T follicular helper cell (primary cell): ENCODE results near the gene ABLIM1.

ENCODE experiments used
- DNase-seq: peaks from one replicate; pipeline ENCODE4 v3.0.0-alpha.2; 2020; ENCODE audit warnings: low read depth

Gene ABLIM1

GRCh38 chr10:114584419-114584818 is 73.7 kb downstream of the ABLIM1 start:
- no peak for DNase-seq

- no peak for DNase-seq
Observed at GRCh38 chr10:114581071-114581470, 77.0 kb downstream of the ABLIM1 start.

- no peak for DNase-seq
Observed at GRCh38 chr10:114577133-114577532, 80.9 kb downstream of the ABLIM1 start.

- no peak for DNase-seq
Observed at GRCh38 chr10:114576716-114577115, 81.4 kb downstream of the ABLIM1 start.

GRCh38 chr10:114576132-114576487 is 82.0 kb downstream of the ABLIM1 start:
- DNase-seq: no peak

- no peak for DNase-seq
Observed at GRCh38 chr10:114575417-114576131, 82.5 kb downstream of the ABLIM1 start.

- no peak for DNase-seq
Observed at GRCh38 chr10:114573330-114574045, 84.6 kb downstream of the ABLIM1 start.

GRCh38 chr10:114571316-114571999 is 86.6 kb downstream of the ABLIM1 start:
- no peak for DNase-seq

- no peak for DNase-seq
Observed at GRCh38 chr10:114566064-114566463, 92.0 kb downstream of the ABLIM1 start.

- DNase-seq: no peak
Observed at GRCh38 chr10:114565066-114565465, 93.0 kb downstream of the ABLIM1 start.

GRCh38 chr10:114561008-114561523 is 97.0 kb downstream of the ABLIM1 start:
- no peak for DNase-seq

- no peak for DNase-seq
Observed at GRCh38 chr10:114560144-114560543, 97.9 kb downstream of the ABLIM1 start.

GRCh38 chr10:114559636-114560035 is 98.4 kb downstream of the ABLIM1 start:
- DNase-seq: no peak

- no peak for DNase-seq
Observed at GRCh38 chr10:114557854-114558253, 100.2 kb downstream of the ABLIM1 start.

- no peak for DNase-seq
Observed at GRCh38 chr10:114556236-114557122, 101.6 kb downstream of the ABLIM1 start.

GRCh38 chr10:114553436-114553835 is 104.6 kb downstream of the ABLIM1 start:
- DNase-seq: no peak

GRCh38 chr10:114552050-114552449 is 106.0 kb downstream of the ABLIM1 start:
- DNase-seq: no peak

GRCh38 chr10:114551636-114551972 is 106.5 kb downstream of the ABLIM1 start:
- no peak for DNase-seq

GRCh38 chr10:114550756-114551635 is 107.1 kb downstream of the ABLIM1 start:
- no peak for DNase-seq

GRCh38 chr10:114548662-114549061 is 109.4 kb downstream of the ABLIM1 start:
- DNase-seq: no peak

GRCh38 chr10:114547514-114547913 is 110.6 kb downstream of the ABLIM1 start:
- DNase-seq: no peak
